Testis (tissue), 2 donors: Measurements from ENCODE around the gene RHCE.
A peak's percentile ranks its signal among the peaks of the same experiment; 100 is the strongest.
"Not testable (repeated sequence)": the region's sequence is repeated elsewhere in the genome, so short reads cannot be mapped to it uniquely, and the experiment has no call there.

Source experiments
- CTCF ChIP-seq, 3 experiments: fragments of 450-650 bp in 2 of 3; fragments of 200-600 bp in 1 of 3; sonication (generic) in 1 of 3; IDR thresholded peaks; one replicate each; pipeline ENCODE4 v1.5.1; 2016 to 2019; ENCODE audit warnings: antibody characterized with exemption in 3 of 3, mild to moderate bottlenecking in 2 of 3, moderate library complexity in 1 of 3
- POLR2A ChIP-seq: fragments of 450-650 bp; IDR thresholded peaks from one replicate; pipeline ENCODE4 v1.6.1; 2017; ENCODE audit warnings: antibody characterized with exemption, mild to moderate bottlenecking, moderate library complexity

- peak in 1 of 3 experiments; percentile 27 for TF ChIP-seq CTCF (IDR thresholded peaks at IDR 0.05)
- not testable (repeated sequence) for TF ChIP-seq POLR2A
Observed at GRCh38 chr1:25402947-25403803, 17.4 kb downstream of the RHCE start.
